ENCODE results near the gene PARD3B.

The PARD3B gene

DNA sequence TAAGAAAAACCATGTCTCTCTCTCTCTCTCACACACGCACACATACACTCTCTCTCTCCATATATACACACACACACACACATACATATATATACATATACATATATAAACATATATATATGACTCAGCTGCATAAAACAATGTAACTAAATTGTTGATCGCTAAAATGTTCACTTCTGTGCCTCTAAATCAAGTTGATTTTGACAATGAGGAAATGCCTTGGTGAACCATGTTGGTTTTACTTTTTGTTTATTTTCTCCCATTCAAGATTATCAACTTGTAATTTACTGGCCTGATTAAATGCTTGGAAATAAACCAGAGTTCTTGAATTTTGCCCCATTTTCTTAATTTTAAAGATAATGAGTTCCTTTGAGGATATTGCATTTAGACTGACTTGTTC is 500.4 kb downstream of the PARD3B start:
- TF ChIP-seq, protein P1, sequence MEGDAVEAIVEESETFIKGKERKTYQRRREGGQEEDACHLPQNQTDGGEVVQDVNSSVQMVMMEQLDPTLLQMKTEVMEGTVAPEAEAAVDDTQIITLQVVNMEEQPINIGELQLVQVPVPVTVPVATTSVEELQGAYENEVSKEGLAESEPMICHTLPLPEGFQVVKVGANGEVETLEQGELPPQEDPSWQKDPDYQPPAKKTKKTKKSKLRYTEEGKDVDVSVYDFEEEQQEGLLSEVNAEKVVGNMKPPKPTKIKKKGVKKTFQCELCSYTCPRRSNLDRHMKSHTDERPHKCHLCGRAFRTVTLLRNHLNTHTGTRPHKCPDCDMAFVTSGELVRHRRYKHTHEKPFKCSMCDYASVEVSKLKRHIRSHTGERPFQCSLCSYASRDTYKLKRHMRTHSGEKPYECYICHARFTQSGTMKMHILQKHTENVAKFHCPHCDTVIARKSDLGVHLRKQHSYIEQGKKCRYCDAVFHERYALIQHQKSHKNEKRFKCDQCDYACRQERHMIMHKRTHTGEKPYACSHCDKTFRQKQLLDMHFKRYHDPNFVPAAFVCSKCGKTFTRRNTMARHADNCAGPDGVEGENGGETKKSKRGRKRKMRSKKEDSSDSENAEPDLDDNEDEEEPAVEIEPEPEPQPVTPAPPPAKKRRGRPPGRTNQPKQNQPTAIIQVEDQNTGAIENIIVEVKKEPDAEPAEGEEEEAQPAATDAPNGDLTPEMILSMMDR (conservative IDR thresholded peaks at IDR 0.05; ENCODE audit: low read depth): no peak
- H3K27ac ChIP-seq: no peak overlapping the region
- POLR2A ChIA-PET (ENCODE audit: low non-redundant PET): no interaction called here
- no peak for DNase-seq (ENCODE audit: low spot score)
- CTCF ChIA-PET: no interaction called here

DNA sequence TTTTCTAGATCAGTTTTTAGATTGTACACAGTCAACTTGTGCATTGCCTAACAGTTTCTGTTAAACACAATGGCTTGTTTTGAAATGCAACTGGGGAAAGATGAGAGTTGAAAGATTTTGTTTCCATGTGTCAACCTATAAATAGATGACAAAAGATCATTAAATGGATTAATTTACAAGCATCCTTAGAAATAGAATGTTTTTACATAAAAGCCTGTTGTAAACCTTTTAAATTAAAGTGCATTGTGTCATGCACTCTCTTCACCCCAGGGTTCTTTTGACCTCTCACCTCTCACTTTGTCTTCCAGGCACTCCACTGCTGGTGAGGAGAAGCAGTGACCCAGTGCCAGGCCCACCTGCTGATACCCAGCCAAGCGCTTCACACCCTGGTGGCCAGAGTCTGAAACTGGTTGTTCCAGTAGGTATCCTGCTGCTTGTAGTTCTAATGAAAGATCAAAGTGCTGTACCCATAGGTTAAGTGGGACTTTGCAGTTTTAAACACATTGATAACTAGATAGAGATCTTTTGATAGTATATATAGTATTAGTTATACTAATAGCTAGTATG is 502.1 kb downstream of the PARD3B start:
- POLR2A ChIA-PET (ENCODE audit: low non-redundant PET): no interaction called here

DNA sequence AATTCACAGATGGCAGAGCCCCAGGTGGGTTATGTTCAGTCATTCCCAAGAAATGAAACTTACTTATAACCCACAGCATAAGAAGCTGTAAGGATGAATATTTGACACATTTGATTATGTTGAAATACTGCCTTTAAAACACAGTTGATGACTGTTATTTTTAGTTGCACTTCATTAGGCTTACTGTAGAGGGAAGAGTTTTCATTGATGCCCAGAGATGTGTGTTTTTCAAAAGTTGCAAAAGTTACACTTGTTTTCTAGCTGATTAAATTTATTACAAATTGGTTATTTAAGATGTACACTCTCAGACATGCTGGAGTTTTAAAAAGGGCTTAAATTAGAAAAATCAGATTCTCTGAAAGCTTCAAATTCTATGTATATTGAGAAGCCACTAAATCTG is 506.1 kb downstream of the PARD3B start:
- DNase-seq (ENCODE audit: low spot score): peak; percentile 1
- TF ChIP-seq, protein P1 (conservative IDR thresholded peaks at IDR 0.05; ENCODE audit: low read depth): no peak
- ChIA-PET CTCF (no interaction called here), POLR2A (ENCODE audit: low non-redundant PET) (no interaction called here)
- no peak overlapping the region for H3K27ac ChIP-seq

More for the DNA sequence above, 502.1 kb downstream of the PARD3B start:
- DNase-seq (ENCODE audit: low spot score): no peak
- CTCF ChIA-PET: no interaction called here
- TF ChIP-seq, protein P1 (conservative IDR thresholded peaks at IDR 0.05; ENCODE audit: low read depth): no peak
- H3K27ac ChIP-seq: no peak overlapping the region

DNA sequence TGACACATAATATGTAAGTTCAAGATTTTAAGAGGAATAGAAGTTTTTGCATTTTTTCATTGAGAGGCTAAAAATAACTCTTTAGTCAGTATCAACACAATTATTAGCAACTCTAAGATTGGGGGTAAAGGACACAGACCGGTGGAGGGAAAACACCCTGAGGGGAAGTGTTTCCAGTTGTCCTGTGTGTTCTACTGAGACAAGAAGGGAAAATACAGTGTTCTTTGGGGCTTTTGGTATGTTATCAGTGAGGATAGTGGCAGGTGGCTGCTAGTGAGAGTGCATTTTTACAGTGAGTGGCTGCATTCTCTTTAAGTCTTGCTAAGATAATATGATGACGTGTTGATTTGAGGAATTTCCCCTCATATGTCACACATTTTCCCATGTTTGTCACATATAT is 507.5 kb downstream of the PARD3B start:
- DNase-seq (ENCODE audit: low spot score): no peak
- ChIA-PET CTCF (no interaction called here), POLR2A (ENCODE audit: low non-redundant PET) (no interaction called here)
- TF ChIP-seq, protein P1 (conservative IDR thresholded peaks at IDR 0.05; ENCODE audit: low read depth): no peak
- no peak overlapping the region for H3K27ac ChIP-seq

DNA sequence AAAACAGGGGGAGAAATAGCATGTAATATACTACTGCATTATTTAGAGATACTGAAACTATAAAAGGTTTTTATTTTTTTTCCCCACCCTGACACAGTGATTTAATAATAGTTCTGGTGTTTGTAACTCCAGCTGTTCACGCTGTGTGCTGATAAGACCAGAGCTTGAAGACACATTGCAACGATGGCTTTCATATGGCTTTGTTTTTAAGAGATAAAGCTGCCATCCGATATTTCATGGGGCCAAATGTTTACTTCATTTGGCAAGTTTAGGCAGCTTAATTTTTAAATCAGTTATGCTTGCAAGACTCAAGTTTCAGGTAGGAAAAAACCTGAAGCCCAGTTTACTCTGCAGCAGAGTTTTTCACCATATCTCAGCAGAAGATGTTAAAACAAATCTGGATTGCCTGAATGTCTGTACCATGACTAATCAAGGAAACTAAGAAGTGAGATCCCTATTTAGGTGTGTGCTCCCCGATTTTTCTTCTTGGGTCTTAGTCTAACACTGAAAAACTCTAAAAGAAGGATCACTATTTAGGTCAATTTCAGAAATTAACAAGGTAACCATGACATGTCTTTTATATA is 508.6 kb downstream of the PARD3B start:
- TF ChIP-seq, protein P1 (conservative IDR thresholded peaks at IDR 0.05; ENCODE audit: low read depth): no peak
- DNase-seq (ENCODE audit: low spot score): no peak
- POLR2A ChIA-PET (ENCODE audit: low non-redundant PET): no interaction called here

GRCh38 chr2:205054789-205055188 is 509.5 kb downstream of the PARD3B start:
- H3K27ac ChIP-seq: no peak overlapping the region
- TF ChIP-seq, protein P1 (conservative IDR thresholded peaks at IDR 0.05; ENCODE audit: low read depth): no peak
- POLR2A ChIA-PET (ENCODE audit: low non-redundant PET): no interaction called here
- CTCF ChIA-PET: interaction anchor here (0.7 kb wide), 1 partner anchor 24 kb away, joined by 3 read pairs; no protein-coding TSS in a partner anchor
- no peak for DNase-seq (ENCODE audit: low spot score)

More for the DNA sequence above, 508.6 kb downstream of the PARD3B start:
- CTCF ChIA-PET: no interaction called here
- no peak overlapping the region for H3K27ac ChIP-seq

Measured in RWPE1 (cell line).